Esophagus muscularis mucosa (tissue), 4 donors: ENCODE results near the gene CACNG3. TPM values are rescaled to one million over a fixed set of nuclear protein-coding genes. Genes with fewer than 3 reads are reported as not detected.

Source experiments
- DNase-seq: peaks from one replicate; pipeline ENCODE4 v3.0.0-alpha.2; 2017; ENCODE audit errors: extremely low spot score
- H3K27ac ChIP-seq, 4 donors: fragments of 200-600 bp; sonication (generic); replicated peaks in 1 of 4; 1 replicate in 3 of 4; 2 replicates in 1 of 4; pipeline ENCODE4 v1.5.1; 2016 to 2019; ENCODE audit warnings: mild to moderate bottlenecking in 1 of 4
- H3K27me3 ChIP-seq, 4 donors: fragments of 200-600 bp; sonication (generic); one replicate each; pipeline versions ENCODE4 v1.5.1 to v1.6.0; 2016 to 2019
- H3K36me3 ChIP-seq, 4 donors: fragments of 200-600 bp; sonication (generic); one replicate each; pipeline ENCODE4 v1.5.1; 2016 to 2019
- H3K4me1 ChIP-seq, 4 donors: fragments of 200-600 bp; sonication (generic); one replicate each; pipeline ENCODE4 v1.5.1; 2016 to 2019
- H3K4me3 ChIP-seq, 4 donors: fragments of 200-600 bp; sonication (generic); 1 replicate in 2 of 4; 2 replicates in 2 of 4; pipeline ENCODE4 v1.5.1; 2016 to 2019; ENCODE audit warnings: mild to moderate bottlenecking in 4 of 4, moderate library complexity in 1 of 4
- H3K9me3 ChIP-seq, 4 donors: fragments of 200-600 bp; sonication (generic); 1 replicate in 3 of 4; 2 replicates in 1 of 4; pipeline ENCODE4 v1.5.1; 2016 to 2019
- EP300 ChIP-seq: sonication (generic); formaldehyde crosslinking; IDR thresholded peaks from one replicate; pipeline ENCODE4 v1.6.1; 2017; ENCODE audit warnings: antibody characterized with exemption
- POLR2A ChIP-seq: fragments of 450-650 bp; IDR thresholded peaks from one replicate; pipeline ENCODE4 v1.6.1; 2017; ENCODE audit warnings: antibody characterized with exemption, moderate library complexity, mild to moderate bottlenecking, low read depth
- POLR2AphosphoS5 ChIP-seq, 2 donors: sonication (generic); formaldehyde crosslinking; IDR thresholded peaks; one replicate each; pipeline ENCODE4 v1.6.1; 2017; ENCODE audit warnings: antibody characterized with exemption in 2 of 2
- WGBS: methylation state at CpG from one replicate; pipeline ENCODE4 v1.1.5; 2018; 5-methylcytosine and 5-hydroxymethylcytosine counted together
- intact Hi-C: fragments of 100-400 bp; cut with DNase I; formaldehyde crosslinking; loops from one replicate; pipeline ENCODE4 v1.15.1; 2023
- total RNA-seq, 4 donors: library from RNA; depleted of rRNA; stranded (reverse); fragments of >200 nt; gene quantifications; one replicate each; pipeline versions ENCODE4 v1.1.0 to v1.2.1, GENCODE V29; 2016
- TF ChIP-seq, protein P1 (sequence below), 3 experiments: fragments of 200-600 bp in 2 of 3; fragments of 450-650 bp in 1 of 3; sonication (generic) in 2 of 3; IDR thresholded peaks; one replicate each; pipeline ENCODE4 v1.5.1; 2017 to 2019; ENCODE audit warnings: antibody characterized with exemption in 3 of 3, mild to moderate bottlenecking in 2 of 3, moderate library complexity in 1 of 3

CACNG3 gene
- total RNA-seq, 4 donors from 2014 or later, result not detected

DNA sequence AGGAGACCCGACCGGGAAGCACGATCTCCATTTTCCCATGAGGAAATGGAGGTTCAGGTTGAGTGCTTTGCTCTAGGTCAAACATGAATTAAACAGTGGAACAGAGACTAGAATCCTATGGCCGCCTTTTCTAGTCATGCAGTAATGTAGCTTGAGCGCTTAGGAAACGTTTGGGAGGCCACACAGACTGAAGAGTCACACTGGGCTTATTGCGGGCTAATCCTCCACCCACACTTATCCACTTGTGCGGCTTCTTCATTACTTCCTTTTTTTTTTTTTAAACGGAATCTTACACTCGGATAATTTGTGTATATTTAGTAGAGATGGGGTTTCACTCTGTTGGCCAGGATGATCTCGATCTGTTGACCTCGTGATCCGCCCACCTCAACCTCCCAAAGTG lies 26.0 kb downstream of the CACNG3 start:
- Histone ChIP-seq H3K4me3 (no peak overlapping the region), H3K36me3 (no peaks in the 10 kb centered on the region), H3K27me3 (peaks cover 0 to 7% (median 0%) of the 10 kb centered on the region in 4 donors), H3K9me3 (no peaks in the 10 kb centered on the region), H3K27ac (no peak overlapping the region), H3K4me1 (no peaks in the 10 kb centered on the region)
- intact Hi-C loops, result no loop called here
- DNase-seq, result no peak
- TF ChIP-seq, protein P1, sequence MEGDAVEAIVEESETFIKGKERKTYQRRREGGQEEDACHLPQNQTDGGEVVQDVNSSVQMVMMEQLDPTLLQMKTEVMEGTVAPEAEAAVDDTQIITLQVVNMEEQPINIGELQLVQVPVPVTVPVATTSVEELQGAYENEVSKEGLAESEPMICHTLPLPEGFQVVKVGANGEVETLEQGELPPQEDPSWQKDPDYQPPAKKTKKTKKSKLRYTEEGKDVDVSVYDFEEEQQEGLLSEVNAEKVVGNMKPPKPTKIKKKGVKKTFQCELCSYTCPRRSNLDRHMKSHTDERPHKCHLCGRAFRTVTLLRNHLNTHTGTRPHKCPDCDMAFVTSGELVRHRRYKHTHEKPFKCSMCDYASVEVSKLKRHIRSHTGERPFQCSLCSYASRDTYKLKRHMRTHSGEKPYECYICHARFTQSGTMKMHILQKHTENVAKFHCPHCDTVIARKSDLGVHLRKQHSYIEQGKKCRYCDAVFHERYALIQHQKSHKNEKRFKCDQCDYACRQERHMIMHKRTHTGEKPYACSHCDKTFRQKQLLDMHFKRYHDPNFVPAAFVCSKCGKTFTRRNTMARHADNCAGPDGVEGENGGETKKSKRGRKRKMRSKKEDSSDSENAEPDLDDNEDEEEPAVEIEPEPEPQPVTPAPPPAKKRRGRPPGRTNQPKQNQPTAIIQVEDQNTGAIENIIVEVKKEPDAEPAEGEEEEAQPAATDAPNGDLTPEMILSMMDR (IDR thresholded peaks at IDR 0.05), result no peak
- TF ChIP-seq POLR2A, result no peak
- no peak for TF ChIP-seq POLR2AphosphoS5 (IDR thresholded peaks at IDR 0.05)
- TF ChIP-seq EP300, result no peak
- WGBS, result 90% methylated on average over 13 of the region's 13 CpGs

DNA sequence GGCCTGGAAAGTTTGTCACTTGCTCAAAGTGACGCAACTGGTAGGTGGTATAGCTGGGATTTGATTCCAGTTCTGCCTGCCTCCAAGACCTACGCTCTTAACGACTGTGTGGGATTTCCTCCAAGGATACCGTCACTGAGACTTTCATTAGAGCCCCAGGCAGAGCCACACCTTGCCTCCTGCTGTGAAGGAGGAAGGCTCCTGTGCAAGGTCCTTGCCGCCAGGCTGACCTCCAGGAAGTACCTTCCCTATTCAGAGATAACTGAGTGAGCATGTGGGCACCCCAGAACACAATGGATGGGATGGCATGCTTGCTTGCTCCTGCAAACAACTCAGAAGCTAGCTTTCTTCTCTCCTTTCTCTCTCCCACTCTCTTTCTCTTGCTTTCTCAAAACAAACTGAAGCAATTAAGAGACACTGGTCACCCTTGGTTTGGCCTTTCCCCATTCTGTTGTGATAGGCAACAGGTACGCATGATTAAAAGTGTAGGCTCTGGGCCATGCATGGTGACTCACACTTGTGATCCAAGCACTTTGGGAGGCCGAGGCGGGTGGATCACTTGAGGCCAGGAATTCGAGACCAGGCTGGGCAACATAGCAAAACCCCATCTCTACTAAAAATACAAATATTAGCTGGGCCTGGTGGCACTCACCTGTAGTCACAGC lies 30.7 kb downstream of the CACNG3 start:
- 74% methylated on average over 9 of the region's 9 CpGs for WGBS
- DNase-seq, result no peak
- no peaks in the 10 kb centered on the region for H3K36me3 ChIP-seq
- no peaks in the 10 kb centered on the region for H3K9me3 ChIP-seq
- H3K4me1 ChIP-seq, result no peaks in the 10 kb centered on the region
- intact Hi-C loops, result no loop called here
- TF ChIP-seq POLR2AphosphoS5 (IDR thresholded peaks at IDR 0.05), result no peak
- no peak for TF ChIP-seq EP300
- no peak for TF ChIP-seq POLR2A
- TF ChIP-seq, protein P1 (IDR thresholded peaks at IDR 0.05), result no peak
- no peak overlapping the region for H3K4me3 ChIP-seq
- H3K27me3 ChIP-seq, result peaks cover 0 to 11% (median 0%) of the 10 kb centered on the region in 4 donors
- H3K27ac ChIP-seq, result no peak overlapping the region

DNA sequence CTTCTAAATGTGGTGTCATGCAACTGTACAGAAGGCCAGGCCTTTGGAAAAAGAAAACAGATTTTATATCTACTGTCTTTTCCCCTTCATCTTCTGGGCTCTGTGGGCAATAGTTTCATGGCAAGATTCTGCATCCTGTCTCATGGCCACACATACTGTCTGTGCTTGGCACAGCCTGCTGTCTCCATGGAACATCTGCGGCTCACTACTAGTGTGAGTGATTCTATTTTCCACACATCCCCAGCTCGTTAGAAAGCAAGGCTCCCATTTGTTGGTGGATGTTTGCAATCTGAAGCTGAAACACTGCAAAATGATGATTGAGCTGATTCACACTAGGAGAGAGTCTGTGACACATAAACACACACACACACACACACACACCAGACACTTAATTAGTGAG lies 32.4 kb downstream of the CACNG3 start:
- H3K9me3 ChIP-seq, result no peaks in the 10 kb centered on the region
- WGBS, result 74% methylated on average over 2 of the region's 2 CpGs
- H3K27me3 ChIP-seq, result peaks cover 0 to 18% (median 0%) of the 10 kb centered on the region in 4 donors
- no peak overlapping the region for H3K27ac ChIP-seq
- no peak overlapping the region for H3K4me3 ChIP-seq
- H3K4me1 ChIP-seq, result no peaks in the 10 kb centered on the region
- DNase-seq, result no peak
- TF ChIP-seq POLR2AphosphoS5 (IDR thresholded peaks at IDR 0.05) (no peak), EP300 (no peak), POLR2A (no peak)
- TF ChIP-seq, protein P1 (IDR thresholded peaks at IDR 0.05), result no peak
- H3K36me3 ChIP-seq, result no peaks in the 10 kb centered on the region
- intact Hi-C loops, result no loop called here

DNA sequence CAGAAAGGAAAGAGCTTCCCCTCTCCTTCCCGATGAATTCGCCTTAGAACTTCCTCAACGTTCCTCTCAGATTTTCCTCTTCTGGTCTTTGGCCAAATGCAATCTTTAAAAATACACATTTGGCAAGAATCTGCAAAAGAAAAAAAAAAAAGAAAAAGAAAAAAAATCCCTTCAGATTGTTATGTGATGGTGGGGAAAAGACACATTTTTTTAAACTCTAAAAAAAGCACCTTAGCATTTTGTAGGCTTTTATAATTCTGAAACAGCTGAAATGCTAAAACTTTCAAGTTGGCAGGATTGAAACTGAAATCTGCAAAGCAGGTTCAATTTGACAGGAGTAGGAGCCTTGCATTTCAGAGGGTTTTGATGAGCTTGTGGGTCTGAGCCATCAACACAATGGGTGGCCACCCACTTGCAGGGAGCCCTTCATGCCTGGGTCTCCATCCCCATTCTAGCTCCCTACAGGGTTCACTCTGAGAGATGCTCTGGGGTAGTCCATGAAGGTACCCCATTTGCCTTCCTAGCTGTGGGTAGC lies 33.1 kb downstream of the CACNG3 start:
- TF ChIP-seq POLR2A (no peak), EP300 (no peak), POLR2AphosphoS5 (IDR thresholded peaks at IDR 0.05) (no peak)
- TF ChIP-seq, protein P1 (IDR thresholded peaks at IDR 0.05), result no peak
- no peaks in the 10 kb centered on the region for H3K9me3 ChIP-seq
- no peak overlapping the region for H3K27ac ChIP-seq
- 56% methylated on average over 3 of the region's 3 CpGs for WGBS
- H3K4me3 ChIP-seq, result no peak overlapping the region
- no peak for DNase-seq
- H3K36me3 ChIP-seq, result no peaks in the 10 kb centered on the region
- intact Hi-C loops, result no loop called here
- no peaks in the 10 kb centered on the region for H3K4me1 ChIP-seq
- peaks cover 0 to 22% (median 0%) of the 10 kb centered on the region in 4 donors for H3K27me3 ChIP-seq

DNA sequence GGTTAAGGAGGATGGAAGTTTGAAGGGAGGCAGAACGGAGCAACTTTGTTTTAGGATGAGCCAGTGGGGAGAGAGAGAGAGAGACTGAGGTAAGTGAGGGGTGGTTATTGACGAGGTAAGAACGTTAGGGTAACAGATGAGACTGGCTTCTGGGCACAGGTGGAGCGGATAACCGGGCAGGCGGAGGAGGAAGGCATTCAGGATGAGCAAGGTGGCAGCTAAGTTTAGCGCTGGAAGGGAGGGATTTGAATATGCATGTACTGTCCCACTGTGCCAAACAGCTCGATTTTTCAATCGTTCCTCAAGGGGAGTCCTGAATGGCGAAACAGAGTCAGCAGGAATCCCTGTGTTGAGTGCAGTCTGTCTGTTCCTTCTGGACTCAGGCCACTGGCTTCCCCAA lies 35.8 kb downstream of the CACNG3 start:
- 45% methylated on average over 10 of the region's 10 CpGs for WGBS
- Histone ChIP-seq H3K4me1 (no peaks in the 10 kb centered on the region), H3K27me3 (peaks cover 0 to 30% (median 0%) of the 10 kb centered on the region in 4 donors), H3K36me3 (no peaks in the 10 kb centered on the region), H3K9me3 (no peaks in the 10 kb centered on the region), H3K27ac (no peak overlapping the region), H3K4me3 (no peak overlapping the region)
- TF ChIP-seq EP300 (no peak), POLR2AphosphoS5 (IDR thresholded peaks at IDR 0.05) (no peak), POLR2A (no peak)
- TF ChIP-seq, protein P1 (IDR thresholded peaks at IDR 0.05), result no peak
- DNase-seq, result no peak
- intact Hi-C loops, result no loop called here
